AG20443 (cell line): ENCODE measurements around the gene CAPZA3.
"Not testable (repeated sequence)": the region's sequence is repeated elsewhere in the genome, so short reads cannot be mapped to it uniquely, and the experiment has no call there.

Experiments used
- DNase-seq: peaks from one replicate; pipeline ENCODE4 v3.0.0; 2012; ENCODE audit warnings: low spot score, mixed read lengths

CAPZA3 gene, protein sequence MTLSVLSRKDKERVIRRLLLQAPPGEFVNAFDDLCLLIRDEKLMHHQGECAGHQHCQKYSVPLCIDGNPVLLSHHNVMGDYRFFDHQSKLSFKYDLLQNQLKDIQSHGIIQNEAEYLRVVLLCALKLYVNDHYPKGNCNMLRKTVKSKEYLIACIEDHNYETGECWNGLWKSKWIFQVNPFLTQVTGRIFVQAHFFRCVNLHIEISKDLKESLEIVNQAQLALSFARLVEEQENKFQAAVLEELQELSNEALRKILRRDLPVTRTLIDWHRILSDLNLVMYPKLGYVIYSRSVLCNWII

DNA sequence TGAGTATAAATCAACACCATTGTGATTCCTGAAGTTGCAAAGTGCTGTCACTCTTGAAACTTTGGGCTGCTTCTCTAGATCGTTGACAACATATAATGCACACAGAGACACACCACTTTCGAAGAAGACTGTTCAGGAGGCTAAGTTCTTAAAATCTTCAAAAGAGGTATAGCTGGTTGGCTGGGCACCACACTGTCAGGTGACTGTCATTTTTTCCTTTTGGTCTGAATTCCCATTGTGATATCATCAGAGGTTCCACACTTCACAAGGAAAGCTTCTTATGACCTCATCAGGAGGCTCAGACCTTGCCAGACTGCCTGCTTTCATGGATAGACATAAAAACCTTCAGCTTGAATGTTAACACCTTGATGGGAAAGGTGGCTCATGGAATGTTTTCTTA, at the start of gene CAPZA3, which contains the start of gene PLCZ1:
CAPZA3 (plus strand) TSS at position 301 of the 400 bp plus-strand sequence. CDS start 150 bp downstream, outside the sequence.
PLCZ1 (minus strand) TSS at position 194 of the 400 bp plus-strand sequence. CDS start 641 bp downstream, outside the sequence.
- no peak for DNase-seq

DNA sequence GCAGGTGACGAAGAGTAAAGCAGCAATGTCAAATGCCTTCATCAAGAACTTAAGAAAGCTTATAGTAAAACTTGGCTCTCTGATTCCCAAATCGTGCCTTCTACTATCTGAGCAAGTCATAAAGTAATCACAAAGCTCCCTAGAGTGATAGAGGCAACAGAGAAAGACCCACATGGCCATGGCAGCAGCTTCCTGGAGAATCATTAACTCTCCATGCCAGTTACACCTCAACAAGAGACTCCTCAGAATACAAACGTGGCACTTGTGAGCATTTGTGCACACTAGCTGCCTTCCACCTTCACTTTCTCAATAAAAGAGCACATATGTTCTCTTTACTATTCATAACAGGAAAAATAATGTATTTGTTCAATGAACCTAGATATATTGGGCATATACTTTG, 48.1 kb upstream of the CAPZA3 start:
- DNase-seq = no peak

GRCh38 chr12:18690653-18691052, 47.3 kb upstream of the CAPZA3 start:
- DNase-seq = peak; percentile 66

GRCh38 chr12:18693986-18694385, 43.9 kb upstream of the CAPZA3 start:
- not testable (repeated sequence) for DNase-seq

GRCh38 chr12:18696971-18697602, 40.8 kb upstream of the CAPZA3 start:
- DNase-seq = peak; percentile 45

DNA sequence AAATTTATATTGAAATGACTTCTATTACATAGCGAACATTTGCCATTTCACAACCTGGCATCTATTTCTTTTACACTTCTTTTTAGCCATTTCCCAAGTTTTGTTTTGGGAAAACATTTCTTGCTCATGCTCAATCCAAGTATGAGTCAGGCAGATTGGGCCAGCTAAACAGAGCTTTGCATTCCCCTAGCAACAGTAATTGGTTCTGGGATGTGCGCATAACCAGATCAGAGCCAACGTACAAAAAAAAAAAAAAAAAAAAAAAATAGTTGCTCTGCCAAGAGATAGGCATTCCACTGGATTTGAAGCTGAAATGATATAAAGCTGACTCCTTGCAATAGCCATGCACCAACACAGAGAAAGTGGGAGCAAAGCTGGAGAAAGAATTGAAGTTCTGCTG, 37.6 kb upstream of the CAPZA3 start:
- peak; percentile 90 for DNase-seq

GRCh38 chr12:18703321-18703720, 34.6 kb upstream of the CAPZA3 start:
- DNase-seq = no peak

GRCh38 chr12:18703911-18704310, 34.0 kb upstream of the CAPZA3 start:
- DNase-seq = no peak

GRCh38 chr12:18706798-18707197, 31.1 kb upstream of the CAPZA3 start:
- no peak for DNase-seq

- no peak for DNase-seq
Measured at GRCh38 chr12:18716236-18716635, 21.7 kb upstream of the CAPZA3 start.

GRCh38 chr12:18718462-18718861, 19.5 kb upstream of the CAPZA3 start:
- DNase-seq = no peak

DNA sequence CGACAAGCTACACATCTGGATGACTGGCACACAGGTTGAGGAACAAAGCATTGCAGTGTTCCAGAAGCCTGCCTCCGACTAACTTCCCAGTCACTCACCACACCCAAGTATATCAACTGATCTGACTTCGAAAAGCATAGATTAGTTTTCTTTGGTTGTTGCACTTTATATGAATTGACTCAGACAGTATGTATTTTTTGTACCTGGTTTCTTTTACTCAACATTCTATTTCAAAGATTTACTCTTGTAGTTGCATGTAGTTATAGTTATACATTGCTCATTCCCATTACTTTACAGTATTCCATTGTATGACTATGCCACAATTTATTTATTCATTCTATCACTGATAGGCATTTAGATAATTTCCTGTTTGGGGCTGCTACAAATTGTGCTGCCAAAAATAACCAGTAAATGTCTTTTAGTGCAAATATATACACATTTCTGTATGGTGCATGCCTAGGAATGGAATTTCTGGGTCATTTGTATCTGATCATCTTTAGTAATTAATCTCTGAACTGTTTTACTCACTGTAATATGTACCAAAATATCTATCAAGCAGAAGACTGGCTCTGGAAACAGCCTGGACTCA, 17.9 kb upstream of the CAPZA3 start:
- no peak for DNase-seq

GRCh38 chr12:18720690-18721089, 17.2 kb upstream of the CAPZA3 start:
- no peak for DNase-seq

DNA sequence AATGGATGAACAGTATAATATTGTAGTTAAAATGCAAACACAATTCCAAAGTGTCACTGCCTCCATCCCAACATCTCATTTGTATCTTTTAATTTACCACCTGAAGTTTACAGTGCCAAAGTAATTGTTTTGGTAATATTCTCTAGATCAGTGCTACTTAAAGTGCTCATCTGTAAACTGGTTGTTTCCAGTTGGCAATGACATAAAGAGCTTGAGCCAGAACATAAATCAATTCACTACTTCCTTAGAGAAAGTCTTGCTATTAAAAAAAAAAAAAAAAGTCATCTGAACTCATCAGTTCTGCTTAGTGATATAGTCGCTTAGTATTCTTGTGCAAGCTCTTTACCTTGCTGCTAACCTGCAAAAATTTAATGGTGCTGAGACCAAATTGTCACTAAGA, 16.5 kb upstream of the CAPZA3 start:
- DNase-seq = no peak

- no peak for DNase-seq
Measured at GRCh38 chr12:18723752-18724151, 14.2 kb upstream of the CAPZA3 start.

GRCh38 chr12:18731156-18731555, 6.8 kb upstream of the CAPZA3 start:
- no peak for DNase-seq

GRCh38 chr12:18747895-18748294, 10.0 kb downstream of the CAPZA3 start:
- DNase-seq = peak; percentile 80

DNA sequence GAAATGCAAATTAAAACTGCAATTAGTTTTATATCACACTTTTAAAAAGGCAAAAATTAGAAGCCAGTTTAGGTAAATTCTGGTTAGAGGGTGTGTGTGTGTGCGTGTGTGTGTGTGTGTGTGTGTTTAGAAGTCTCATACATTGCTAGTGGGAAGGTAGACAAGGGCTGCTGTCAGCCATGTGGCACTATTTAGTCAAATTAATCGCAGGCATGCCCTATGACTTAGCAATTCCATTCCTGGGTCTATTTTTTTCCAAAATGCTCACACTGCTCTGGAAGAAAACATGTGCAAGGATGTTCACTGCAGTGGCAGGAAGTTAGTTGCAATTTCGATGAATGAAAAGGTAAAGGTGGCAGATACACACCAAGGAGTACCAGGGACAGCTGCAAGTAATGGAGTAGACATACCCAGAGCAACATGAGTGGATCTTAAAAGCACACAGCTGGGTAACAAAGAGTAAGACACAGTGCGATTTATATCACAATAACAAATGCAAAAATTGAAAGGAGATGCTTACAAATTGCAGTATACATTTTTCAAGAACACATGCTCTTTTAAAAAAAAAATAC, 11.6 kb downstream of the CAPZA3 start:
- DNase-seq = peak; percentile 15

GRCh38 chr12:18750085-18750484, 12.2 kb downstream of the CAPZA3 start:
- DNase-seq = peak; percentile 19

DNA sequence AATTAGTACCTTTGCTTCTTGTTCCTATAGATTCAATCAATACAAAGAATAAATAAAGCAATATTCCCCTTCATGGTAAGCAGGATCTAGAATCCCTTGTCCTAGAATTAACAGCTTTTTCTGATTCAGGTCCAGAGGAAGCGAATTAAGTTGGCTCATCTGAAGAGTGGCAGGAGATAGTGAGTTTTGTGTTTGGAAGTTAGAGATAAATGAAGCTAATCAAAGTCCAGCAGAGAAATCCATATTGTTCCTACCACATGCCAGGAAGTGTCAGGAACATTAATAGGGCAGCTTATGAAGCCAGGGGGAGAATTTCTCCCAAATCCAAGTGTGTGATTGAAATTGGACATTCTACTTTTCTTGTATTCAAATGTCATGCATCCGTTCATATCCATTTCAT, 13.9 kb downstream of the CAPZA3 start:
- DNase-seq = no peak

DNA sequence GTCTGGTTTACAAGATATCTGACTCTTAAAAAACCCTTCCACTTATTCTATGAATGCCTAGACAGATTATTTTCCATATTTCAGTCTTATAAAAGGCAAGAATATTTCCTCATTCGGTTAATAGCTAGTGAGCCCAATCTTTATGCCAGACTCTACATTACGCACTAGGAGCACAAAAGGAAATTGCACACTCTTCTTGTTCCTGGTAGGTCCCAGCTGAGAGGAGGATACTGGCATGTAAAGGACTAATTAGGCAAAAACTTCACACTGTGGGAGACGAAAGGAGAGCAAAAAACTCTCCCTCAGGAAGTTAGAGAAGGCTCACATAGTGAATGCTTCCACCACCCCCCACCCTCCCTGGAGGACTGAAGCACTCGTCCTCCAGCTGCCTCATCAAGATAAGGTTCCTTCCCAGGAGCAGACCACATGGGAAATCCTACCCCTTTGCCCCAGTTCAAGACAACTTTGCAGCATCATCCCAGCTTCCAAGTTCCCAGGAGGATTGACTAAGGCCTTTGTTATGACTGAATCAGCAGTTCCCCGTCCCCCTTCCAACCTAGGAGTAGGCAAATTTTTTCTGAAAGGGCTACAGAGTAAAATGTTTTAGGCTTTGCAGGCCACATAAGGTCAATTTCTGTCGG, 14.5 kb downstream of the CAPZA3 start:
- DNase-seq = peak; percentile 78

- peak; percentile 6 for DNase-seq
Measured at GRCh38 chr12:18752947-18753346, 15.0 kb downstream of the CAPZA3 start.
